8988T (cell line): ENCODE results near the gene CEACAM3.

Experiments used
- DNase-seq: peaks from one replicate; pipeline ENCODE4 v3.0.0; 2011

CEACAM3 gene

GRCh38 chr19:41847351-41848105 lies 51.1 kb downstream of the CEACAM3 start:
- DNase-seq, result no peak

- DNase-seq, result no peak
Observed at GRCh38 chr19:41848666-41849065, 52.3 kb downstream of the CEACAM3 start.

- DNase-seq, result no peak
Observed at GRCh38 chr19:41849067-41849466, 52.7 kb downstream of the CEACAM3 start.

DNA sequence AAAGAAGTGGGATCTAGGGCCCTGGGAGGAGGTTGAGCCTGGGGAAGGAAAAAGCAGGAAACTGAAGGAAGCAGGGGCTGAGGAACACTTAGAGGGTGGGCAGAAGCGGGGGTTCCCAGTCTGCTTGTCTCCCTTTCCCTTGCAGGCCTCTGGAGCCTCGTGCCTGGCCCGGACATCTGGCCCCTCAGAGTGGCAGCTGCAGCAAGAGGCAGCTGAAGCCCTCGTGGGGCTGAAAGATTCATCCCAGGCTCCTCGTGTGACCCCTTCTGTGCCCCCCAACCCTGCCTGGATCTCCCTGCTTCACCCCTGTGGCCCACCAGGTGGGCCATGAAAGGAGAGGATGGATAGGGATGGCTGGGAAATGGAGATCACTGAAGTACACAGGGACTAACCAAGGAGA lies 54.0 kb downstream of the CEACAM3 start:
- no peak for DNase-seq

- DNase-seq, result no peak
Observed at GRCh38 chr19:41851456-41851855, 55.1 kb downstream of the CEACAM3 start.

- no peak for DNase-seq
Observed at GRCh38 chr19:41853344-41853743, 57.0 kb downstream of the CEACAM3 start.

- DNase-seq, result no peak
Observed at GRCh38 chr19:41853768-41854167, 57.4 kb downstream of the CEACAM3 start.

- DNase-seq, result no peak
Observed at GRCh38 chr19:41859213-41859617, 62.8 kb downstream of the CEACAM3 start.

- DNase-seq, result peak; percentile 87
Observed at GRCh38 chr19:41859618-41860418, 63.4 kb downstream of the CEACAM3 start, which contains the start of gene RPS19. Gene RPS19, plus strand, starts transcription at chr19:41860255. Its CDS starts 520 bp downstream, at chr19:41860775.

DNA sequence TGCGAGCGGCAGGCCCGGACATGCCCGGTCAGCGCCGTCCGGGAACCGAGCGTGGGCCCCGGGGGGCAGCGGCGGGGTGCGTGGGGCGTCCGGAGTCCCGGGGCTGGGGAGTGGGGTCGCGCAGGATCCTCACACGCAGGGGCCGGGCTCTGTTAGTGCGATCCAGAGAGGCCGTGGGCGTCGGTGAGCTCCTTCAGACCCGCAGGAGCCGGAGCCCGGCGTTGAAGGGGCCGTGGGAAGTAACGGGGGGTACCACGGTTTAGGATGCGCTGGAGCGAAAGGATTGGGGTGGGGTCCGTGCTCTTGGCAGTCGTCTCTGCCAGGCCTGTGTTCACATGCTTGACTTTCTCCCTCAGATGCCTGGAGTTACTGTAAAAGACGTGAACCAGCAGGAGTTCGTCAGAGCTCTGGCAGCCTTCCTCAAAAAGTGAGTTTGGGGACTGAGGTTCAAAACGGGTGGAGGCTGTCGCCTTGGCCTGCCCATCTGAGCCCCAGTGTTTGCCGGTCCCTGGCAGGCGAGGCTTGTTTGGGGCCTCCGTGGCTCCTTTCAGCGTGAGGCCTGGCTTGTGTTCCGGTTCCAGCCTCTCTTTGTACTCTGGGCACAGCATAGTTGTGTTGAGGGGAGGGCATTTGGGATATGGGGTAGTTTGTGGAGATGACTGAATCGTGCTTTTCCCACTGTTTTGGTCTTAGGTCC lies 64.2 kb downstream of the CEACAM3 start:
- no peak for DNase-seq
